Transverse colon (tissue), 4 donors: ENCODE measurements around the gene VAMP8.

Experiments
- POLR2AphosphoS5 ChIP-seq, 3 donors: sonication (generic); formaldehyde crosslinking; IDR thresholded peaks; one replicate each; pipeline ENCODE4 v1.6.1; 2016; ENCODE audit warnings: antibody characterized with exemption in 3 of 3
- TF ChIP-seq, protein P1 (sequence below), 5 experiments: fragments of 200-600 bp in 3 of 5; fragments of 450-650 bp in 2 of 5; sonication (generic) in 3 of 5; IDR thresholded peaks; 1 replicate in 2 of 5; 2 replicates in 3 of 5; pipeline ENCODE4 v1.5.1; 2016 to 2017; ENCODE audit warnings: antibody characterized with exemption in 5 of 5, inconsistent platforms in 3 of 5, mild to moderate bottlenecking in 2 of 5, moderate library complexity in 1 of 5

GRCh38 chr2:85590950-85591349, 13.6 kb downstream of the VAMP8 start:
- TF ChIP-seq, protein P1, sequence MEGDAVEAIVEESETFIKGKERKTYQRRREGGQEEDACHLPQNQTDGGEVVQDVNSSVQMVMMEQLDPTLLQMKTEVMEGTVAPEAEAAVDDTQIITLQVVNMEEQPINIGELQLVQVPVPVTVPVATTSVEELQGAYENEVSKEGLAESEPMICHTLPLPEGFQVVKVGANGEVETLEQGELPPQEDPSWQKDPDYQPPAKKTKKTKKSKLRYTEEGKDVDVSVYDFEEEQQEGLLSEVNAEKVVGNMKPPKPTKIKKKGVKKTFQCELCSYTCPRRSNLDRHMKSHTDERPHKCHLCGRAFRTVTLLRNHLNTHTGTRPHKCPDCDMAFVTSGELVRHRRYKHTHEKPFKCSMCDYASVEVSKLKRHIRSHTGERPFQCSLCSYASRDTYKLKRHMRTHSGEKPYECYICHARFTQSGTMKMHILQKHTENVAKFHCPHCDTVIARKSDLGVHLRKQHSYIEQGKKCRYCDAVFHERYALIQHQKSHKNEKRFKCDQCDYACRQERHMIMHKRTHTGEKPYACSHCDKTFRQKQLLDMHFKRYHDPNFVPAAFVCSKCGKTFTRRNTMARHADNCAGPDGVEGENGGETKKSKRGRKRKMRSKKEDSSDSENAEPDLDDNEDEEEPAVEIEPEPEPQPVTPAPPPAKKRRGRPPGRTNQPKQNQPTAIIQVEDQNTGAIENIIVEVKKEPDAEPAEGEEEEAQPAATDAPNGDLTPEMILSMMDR (IDR thresholded peaks at IDR 0.05), result no peak
- no peak for TF ChIP-seq POLR2AphosphoS5 (IDR thresholded peaks at IDR 0.05)
